ENCODE results near the gene AGTRAP. TPM values are rescaled to one million over a fixed set of nuclear protein-coding genes. Genes with fewer than 3 reads are reported as not detected.

Gene AGTRAP
- total and polyA plus RNA-seq, 3 donors from 2014 or later = 49.2 to 75.3 (median 64.1) TPM

DNA sequence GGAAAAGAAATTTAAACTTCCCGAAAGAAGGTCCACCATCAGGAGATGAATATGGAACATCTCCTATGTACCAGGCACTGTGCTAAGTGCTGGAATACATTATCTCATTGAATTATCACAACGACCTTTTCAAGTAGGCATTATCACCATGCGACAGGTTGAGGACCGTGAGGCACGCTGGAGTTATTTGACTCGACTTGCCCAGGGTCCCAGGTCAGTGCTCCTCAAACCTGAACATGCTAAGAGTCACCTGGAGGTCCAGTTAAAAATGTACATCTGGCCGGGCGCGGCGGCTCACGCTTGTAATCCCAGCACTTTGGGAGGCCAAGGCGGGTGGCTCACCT, 15.9 kb upstream of the AGTRAP start:
- no peak for DNase-seq
- Histone ChIP-seq H3K36me3 (ENCODE audit: low read depth, missing control alignments) (no peaks in the 10 kb centered on the region), H3K4me3 (no peak overlapping the region), H3K27me3 (no peaks in the 10 kb centered on the region), H3K9me3 (no peaks in the 10 kb centered on the region), H3K27ac (no peak overlapping the region), H3K4me1 (peaks cover 21% of the 10 kb centered on the region)
- intact Hi-C loops (cut with DNase I; ENCODE audit: low total_unique reads) = no loop called here
- no peak for TF ChIP-seq POLR2A (IDR thresholded peaks at IDR 0.05)
- TF ChIP-seq CTCF (IDR thresholded peaks at IDR 0.05) = no peak
- 47 to 48% methylated on average over 12 of the region's 12 CpGs for WGBS, 2 donors

GRCh38 chr1:11720525-11720924, 15.4 kb upstream of the AGTRAP start:
- no peak for TF ChIP-seq POLR2A (IDR thresholded peaks at IDR 0.05)
- Histone ChIP-seq H3K27me3 (no peaks in the 10 kb centered on the region), H3K36me3 (ENCODE audit: low read depth, missing control alignments) (no peaks in the 10 kb centered on the region), H3K9me3 (no peaks in the 10 kb centered on the region), H3K4me1 (peaks cover 20% of the 10 kb centered on the region), H3K4me3 (no peak overlapping the region), H3K27ac (no peak overlapping the region)
- peak; percentile 82 for DNase-seq
- WGBS, 2 donors = 41 to 58% methylated on average over 4 of the region's 4 CpGs
- intact Hi-C loops (cut with DNase I; ENCODE audit: low total_unique reads) = no loop called here

DNA sequence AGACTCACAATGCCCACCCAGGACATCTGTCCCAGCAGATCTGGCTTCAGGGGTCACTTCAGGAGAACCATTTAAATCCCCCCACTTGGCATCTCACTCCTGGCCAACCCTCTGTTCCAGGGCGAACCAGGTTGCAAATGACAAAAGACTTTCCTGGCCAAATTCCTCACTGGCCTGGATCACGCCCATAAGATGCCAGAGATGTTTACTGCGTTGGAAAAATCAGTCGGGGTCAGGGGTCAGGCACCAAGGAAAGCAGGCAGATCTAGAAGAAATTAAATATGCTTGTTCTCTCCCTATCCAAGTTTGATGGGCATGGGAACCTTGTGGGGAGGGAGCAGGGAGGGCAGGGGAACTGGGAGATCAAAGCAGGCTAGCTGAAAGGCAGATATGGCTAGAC, 14.6 kb upstream of the AGTRAP start:
- TF ChIP-seq POLR2A (IDR thresholded peaks at IDR 0.05) (no peak), CTCF (IDR thresholded peaks at IDR 0.05) (no peak)
- 70 to 84% methylated on average over 4 of the region's 4 CpGs for WGBS, 2 donors
- intact Hi-C loops (cut with DNase I; ENCODE audit: low total_unique reads) = no loop called here
- Histone ChIP-seq H3K27ac (no peak overlapping the region), H3K9me3 (no peaks in the 10 kb centered on the region), H3K27me3 (no peaks in the 10 kb centered on the region), H3K36me3 (ENCODE audit: low read depth, missing control alignments) (no peaks in the 10 kb centered on the region), H3K4me3 (no peak overlapping the region), H3K4me1 (peaks cover 20% of the 10 kb centered on the region)
- DNase-seq = no peak

DNA sequence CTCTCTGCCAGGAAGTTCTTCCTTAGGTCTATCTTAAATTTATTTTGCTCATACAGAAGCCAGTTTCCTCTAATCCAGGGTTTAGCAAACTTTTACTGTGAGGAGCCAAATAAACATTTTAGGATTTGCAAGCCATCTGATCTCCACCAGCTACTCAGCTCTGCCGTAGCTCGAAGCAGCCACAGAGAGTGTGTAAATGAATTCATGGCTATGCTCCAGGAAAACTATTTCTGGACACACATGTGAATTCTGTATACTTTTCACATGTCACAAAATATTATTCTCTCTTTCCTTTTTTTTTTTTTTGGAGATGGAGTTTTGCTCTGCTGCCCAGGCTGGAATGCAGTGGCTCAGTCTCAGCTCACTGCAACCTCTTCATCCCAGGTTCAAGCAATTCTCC, 13.4 kb upstream of the AGTRAP start:
- no peak for DNase-seq
- Histone ChIP-seq H3K27ac (no peak overlapping the region), H3K4me3 (no peak overlapping the region), H3K36me3 (ENCODE audit: low read depth, missing control alignments) (no peaks in the 10 kb centered on the region), H3K27me3 (no peaks in the 10 kb centered on the region), H3K9me3 (no peaks in the 10 kb centered on the region), H3K4me1 (peaks cover 25% of the 10 kb centered on the region)
- TF ChIP-seq POLR2A (IDR thresholded peaks at IDR 0.05) (no peak), CTCF (IDR thresholded peaks at IDR 0.05) (no peak)
- 55 to 66% methylated on average over 2 of the region's 2 CpGs for WGBS, 2 donors
- intact Hi-C loops (cut with DNase I; ENCODE audit: low total_unique reads) = no loop called here

GRCh38 chr1:11725616-11726015, 10.3 kb upstream of the AGTRAP start:
- Histone ChIP-seq H3K27ac (no peak overlapping the region), H3K27me3 (no peaks in the 10 kb centered on the region), H3K9me3 (no peaks in the 10 kb centered on the region), H3K4me3 (no peak overlapping the region), H3K36me3 (ENCODE audit: low read depth, missing control alignments) (no peaks in the 10 kb centered on the region), H3K4me1 (peaks cover 27% of the 10 kb centered on the region)
- TF ChIP-seq CTCF (IDR thresholded peaks at IDR 0.05) (no peak), POLR2A (IDR thresholded peaks at IDR 0.05) (no peak)
- no peak for DNase-seq
- intact Hi-C loops (cut with DNase I; ENCODE audit: low total_unique reads) = no loop called here
- WGBS, 2 donors = 78 to 87% methylated on average over 5 of the region's 5 CpGs
